SJCRH30 (cell line): ENCODE data around the gene ZC3H8. TPM values are rescaled to one million over a fixed set of nuclear protein-coding genes. Genes with fewer than 3 reads are reported as not detected.
"Not testable (repeated sequence)": the region's sequence is repeated elsewhere in the genome, so short reads cannot be mapped to it uniquely, and the experiment has no call there.

Source experiments
- DNase-seq, 2 experiments: peaks; one replicate each; pipeline ENCODE4 v3.0.0-alpha.2; 2015 to 2020
- H3K27ac ChIP-seq: fragments of 250-450 bp; sonication (Bioruptor Pico); 2 replicates; pipeline ENCODE4 v1.5.1; 2020; ENCODE audit warnings: mild to moderate bottlenecking, moderate library complexity
- H3K27me3 ChIP-seq: fragments of 250-450 bp; sonication (Bioruptor Pico); 2 replicates; pipeline ENCODE4 v1.5.1; 2020; ENCODE audit warnings: mild to moderate bottlenecking, moderate library complexity
- H3K36me3 ChIP-seq: fragments of 250-450 bp; sonication (Bioruptor Pico); 2 replicates; pipeline ENCODE4 v1.5.1; 2020; ENCODE audit warnings: mild to moderate bottlenecking, moderate library complexity
- H3K4me1 ChIP-seq: fragments of 250-450 bp; sonication (Bioruptor Pico); 2 replicates; pipeline ENCODE4 v1.5.1; 2020; ENCODE audit warnings: mild to moderate bottlenecking, moderate library complexity
- H3K4me3 ChIP-seq: fragments of 250-450 bp; sonication (Bioruptor Pico); 2 replicates; pipeline ENCODE4 v1.5.1; 2020; ENCODE audit warnings: mild to moderate bottlenecking, moderate library complexity
- H3K9me3 ChIP-seq: fragments of 250-450 bp; sonication (Bioruptor Pico); replicated peaks from 2 replicates; pipeline ENCODE4 v1.5.1; 2020; ENCODE audit warnings: mild to moderate bottlenecking, moderate library complexity
- total RNA-seq: library from RNA; depleted of rRNA; stranded (reverse); fragments of >200 nt; shearing (Covaris generic); gene quantifications from 2 replicates; pipeline ENCODE4 v1.2.3, GENCODE V29; 2014; rRNA removed

The ZC3H8 gene
- total RNA-seq, result 23.4 and 24.1 TPM in 2 replicates

- Histone ChIP-seq H3K36me3 (peaks cover 8% of the 10 kb centered on the region), H3K4me1 (peaks cover 3% of the 10 kb centered on the region), H3K27ac (peak within 1 kb of the TSS; percentile 64), H3K9me3 (no peaks in the 10 kb centered on the region), H3K4me3 (peak within 1 kb of the TSS; percentile 72), H3K27me3 (no peaks in the 10 kb centered on the region)
- peak; percentile 91 to 94 for DNase-seq
These were observed at the start of gene ZC3H8 for GRCh38 chr2:112254466-112255240. Gene ZC3H8, minus strand, starts transcription at chr2:112255042. Its CDS starts 61 bp downstream, at chr2:112254981.

GRCh38 chr2:112304298-112304941 is 49.6 kb upstream of the ZC3H8 start:
- H3K9me3 ChIP-seq, result no peaks in the 10 kb centered on the region
- no peaks in the 10 kb centered on the region for H3K27me3 ChIP-seq
- H3K27ac ChIP-seq, result no peak overlapping the region
- no peaks in the 10 kb centered on the region for H3K36me3 ChIP-seq
- H3K4me3 ChIP-seq, result no peak overlapping the region
- H3K4me1 ChIP-seq, result no peaks in the 10 kb centered on the region
- DNase-seq, result no peak

GRCh38 chr2:112301973-112302372 is 47.1 kb upstream of the ZC3H8 start:
- Histone ChIP-seq H3K9me3 (no peaks in the 10 kb centered on the region), H3K27me3 (no peaks in the 10 kb centered on the region), H3K36me3 (no peaks in the 10 kb centered on the region), H3K27ac (no peak overlapping the region), H3K4me1 (no peaks in the 10 kb centered on the region), H3K4me3 (no peak overlapping the region)
- DNase-seq, result no peak

GRCh38 chr2:112301171-112301584 is 46.3 kb upstream of the ZC3H8 start:
- H3K4me3 ChIP-seq, result no peak overlapping the region
- H3K27ac ChIP-seq, result no peak overlapping the region
- H3K27me3 ChIP-seq, result no peaks in the 10 kb centered on the region
- H3K4me1 ChIP-seq, result no peaks in the 10 kb centered on the region
- H3K36me3 ChIP-seq, result no peaks in the 10 kb centered on the region
- no peaks in the 10 kb centered on the region for H3K9me3 ChIP-seq
- no peak for DNase-seq

- Histone ChIP-seq H3K4me3 (no peak overlapping the region), H3K27me3 (no peaks in the 10 kb centered on the region), H3K4me1 (no peaks in the 10 kb centered on the region), H3K36me3 (no peaks in the 10 kb centered on the region), H3K27ac (no peak overlapping the region), H3K9me3 (no peaks in the 10 kb centered on the region)
- DNase-seq, result no peak
These were observed 41.6 kb upstream of the ZC3H8 start for GRCh38 chr2:112296407-112296806.

GRCh38 chr2:112295407-112296078 is 40.7 kb upstream of the ZC3H8 start:
- H3K36me3 ChIP-seq, result no peaks in the 10 kb centered on the region
- DNase-seq, result no peak
- H3K27me3 ChIP-seq, result no peaks in the 10 kb centered on the region
- H3K9me3 ChIP-seq, result no peaks in the 10 kb centered on the region
- H3K4me1 ChIP-seq, result no peaks in the 10 kb centered on the region
- no peak overlapping the region for H3K4me3 ChIP-seq
- H3K27ac ChIP-seq, result no peak overlapping the region

- Histone ChIP-seq H3K4me1 (no peaks in the 10 kb centered on the region), H3K4me3 (no peak overlapping the region), H3K36me3 (no peaks in the 10 kb centered on the region), H3K27ac (no peak overlapping the region), H3K9me3 (no peaks in the 10 kb centered on the region), H3K27me3 (no peaks in the 10 kb centered on the region)
- DNase-seq, result no peak
These were observed 39.0 kb upstream of the ZC3H8 start for GRCh38 chr2:112293636-112294401.

- no peaks in the 10 kb centered on the region for H3K27me3 ChIP-seq
These were observed 35.8 kb upstream of the ZC3H8 start for GRCh38 chr2:112290648-112291047.

GRCh38 chr2:112290088-112290487 is 35.2 kb upstream of the ZC3H8 start:
- DNase-seq, result no peak
- Histone ChIP-seq H3K4me1 (no peaks in the 10 kb centered on the region), H3K4me3 (no peak overlapping the region), H3K27ac (no peak overlapping the region), H3K36me3 (no peaks in the 10 kb centered on the region), H3K9me3 (no peaks in the 10 kb centered on the region), H3K27me3 (no peaks in the 10 kb centered on the region)

More at GRCh38 chr2:112290648-112291047, 35.8 kb upstream of the ZC3H8 start:
- Histone ChIP-seq H3K27ac (no peak overlapping the region), H3K4me1 (no peaks in the 10 kb centered on the region), H3K36me3 (no peaks in the 10 kb centered on the region), H3K9me3 (no peaks in the 10 kb centered on the region), H3K4me3 (no peak overlapping the region)
- no peak for DNase-seq

- H3K4me3 ChIP-seq, H3K9me3 ChIP-seq, H3K36me3 ChIP-seq, H3K27ac ChIP-seq, H3K27me3 ChIP-seq, DNase-seq, H3K4me1 ChIP-seq: not testable (repeated sequence)
These were observed 28.7 kb upstream of the ZC3H8 start for GRCh38 chr2:112283535-112283934.

- H3K27ac ChIP-seq, DNase-seq, H3K9me3 ChIP-seq, H3K4me1 ChIP-seq, H3K4me3 ChIP-seq, H3K36me3 ChIP-seq, H3K27me3 ChIP-seq: not testable (repeated sequence)
These were observed 27.2 kb upstream of the ZC3H8 start for GRCh38 chr2:112282066-112282465.

GRCh38 chr2:112277596-112278220 is 22.9 kb upstream of the ZC3H8 start:
- no peaks in the 10 kb centered on the region for H3K9me3 ChIP-seq
- H3K27me3 ChIP-seq, result no peaks in the 10 kb centered on the region
- 0 out of 2 replicates have a peak, but pooled peaks cover 2% of the 10 kb centered on the region for H3K4me1 ChIP-seq
- H3K27ac ChIP-seq, result no peak overlapping the region
- DNase-seq, result no peak
- no peak overlapping the region for H3K4me3 ChIP-seq
- H3K36me3 ChIP-seq, result no peaks in the 10 kb centered on the region

GRCh38 chr2:112276954-112277353 is 22.1 kb upstream of the ZC3H8 start:
- Histone ChIP-seq H3K27ac (peak overlapping the region; percentile 98; the same call in 1 of the 2 replicates), H3K27me3 (no peaks in the 10 kb centered on the region), H3K4me3 (peak overlapping the region; percentile 73), H3K4me1 (0 out of 2 replicates have a peak, but pooled peaks cover 2% of the 10 kb centered on the region), H3K9me3 (no peaks in the 10 kb centered on the region), H3K36me3 (no peaks in the 10 kb centered on the region)
- no peak for DNase-seq
